ENCODE measurements around the gene AP1M1.

DNA sequence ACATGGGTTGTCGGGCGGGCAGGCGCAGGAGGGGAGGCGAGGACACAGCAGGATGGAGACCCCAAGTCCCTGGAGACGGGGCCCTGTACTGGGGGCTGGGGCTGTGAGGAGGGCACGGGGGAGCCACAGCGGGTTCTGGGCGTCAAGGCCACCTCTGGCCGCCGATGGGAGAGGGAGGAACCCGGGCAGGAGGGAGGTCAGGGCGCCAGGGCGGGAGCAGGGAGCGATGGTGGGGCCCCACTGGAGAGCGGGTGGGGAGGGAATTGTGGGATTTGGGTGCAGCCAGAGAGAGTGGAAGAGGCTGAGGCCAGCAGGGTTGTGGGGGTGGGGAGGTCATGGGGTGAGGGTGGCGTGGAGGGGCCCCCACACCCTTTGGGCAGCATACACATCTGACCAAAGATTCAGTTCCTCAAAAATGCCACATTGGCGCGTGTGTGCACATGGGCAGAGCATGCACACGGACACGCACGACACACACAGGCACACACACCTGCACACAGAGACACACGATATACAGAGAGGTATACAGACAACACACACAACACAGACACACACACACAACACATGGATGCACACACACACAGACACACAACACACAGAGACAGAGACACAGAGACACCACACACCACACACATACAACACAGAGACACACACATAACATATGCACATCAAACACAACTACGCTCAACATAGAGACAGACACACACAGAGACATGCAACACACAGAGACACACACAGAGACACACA, 54.9 kb downstream of the AP1M1 start:
- TF ChIP-seq POLR2A (IDR thresholded peaks at IDR 0.05) (no peak), POLR2AphosphoS5 (IDR thresholded peaks at IDR 0.05) (no peak)
- TF ChIP-seq, protein P1, sequence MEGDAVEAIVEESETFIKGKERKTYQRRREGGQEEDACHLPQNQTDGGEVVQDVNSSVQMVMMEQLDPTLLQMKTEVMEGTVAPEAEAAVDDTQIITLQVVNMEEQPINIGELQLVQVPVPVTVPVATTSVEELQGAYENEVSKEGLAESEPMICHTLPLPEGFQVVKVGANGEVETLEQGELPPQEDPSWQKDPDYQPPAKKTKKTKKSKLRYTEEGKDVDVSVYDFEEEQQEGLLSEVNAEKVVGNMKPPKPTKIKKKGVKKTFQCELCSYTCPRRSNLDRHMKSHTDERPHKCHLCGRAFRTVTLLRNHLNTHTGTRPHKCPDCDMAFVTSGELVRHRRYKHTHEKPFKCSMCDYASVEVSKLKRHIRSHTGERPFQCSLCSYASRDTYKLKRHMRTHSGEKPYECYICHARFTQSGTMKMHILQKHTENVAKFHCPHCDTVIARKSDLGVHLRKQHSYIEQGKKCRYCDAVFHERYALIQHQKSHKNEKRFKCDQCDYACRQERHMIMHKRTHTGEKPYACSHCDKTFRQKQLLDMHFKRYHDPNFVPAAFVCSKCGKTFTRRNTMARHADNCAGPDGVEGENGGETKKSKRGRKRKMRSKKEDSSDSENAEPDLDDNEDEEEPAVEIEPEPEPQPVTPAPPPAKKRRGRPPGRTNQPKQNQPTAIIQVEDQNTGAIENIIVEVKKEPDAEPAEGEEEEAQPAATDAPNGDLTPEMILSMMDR (IDR thresholded peaks at IDR 0.05): no peak
